BLaER1 treated with 17β-estradiol and CSF1 and Interleukin-3, amounts not matched to agents 10 nM and 100 nM (cell line): ENCODE results near the gene LTBP1.

Source experiments
- H3K27ac ChIP-seq, 11 experiments: shearing (Covaris generic); formaldehyde crosslinking; 2 replicates each; pipeline ENCODE4 v1.8.1; 2022
- H3K27me3 ChIP-seq, 11 experiments: shearing (Covaris generic); formaldehyde crosslinking; 2 replicates each; pipeline ENCODE4 v1.8.1; 2022
- H3K36me3 ChIP-seq, 11 experiments: shearing (Covaris generic); formaldehyde crosslinking; 2 replicates each; pipeline ENCODE4 v1.8.1; 2022
- H3K4me1 ChIP-seq, 10 experiments: shearing (Covaris generic); formaldehyde crosslinking; 2 replicates each; pipeline ENCODE4 v1.8.1; 2022
- H3K4me2 ChIP-seq, 11 experiments: shearing (Covaris generic); formaldehyde crosslinking; 2 replicates each; pipeline ENCODE4 v1.8.1; 2022
- H3K4me3 ChIP-seq, 10 experiments: shearing (Covaris generic); formaldehyde crosslinking; 2 replicates each; pipeline ENCODE4 v1.8.1; 2022
- H3K9ac ChIP-seq, 11 experiments: shearing (Covaris generic); formaldehyde crosslinking; 2 replicates each; pipeline ENCODE4 v1.8.1; 2022
- H3K9me3 ChIP-seq, 11 experiments: shearing (Covaris generic); formaldehyde crosslinking; replicated peaks in 1 of 11; 2 replicates each; pipeline ENCODE4 v1.8.1; 2022
- H4K20me1 ChIP-seq, 11 experiments: shearing (Covaris generic); formaldehyde crosslinking; 2 replicates each; pipeline ENCODE4 v1.8.1; 2022
- Cebpa-rat ChIP-seq, 11 experiments: shearing (Covaris generic); IDR thresholded peaks; 2 replicates each; pipeline ENCODE4 v1.8.1; 2022

The LTBP1 gene

DNA sequence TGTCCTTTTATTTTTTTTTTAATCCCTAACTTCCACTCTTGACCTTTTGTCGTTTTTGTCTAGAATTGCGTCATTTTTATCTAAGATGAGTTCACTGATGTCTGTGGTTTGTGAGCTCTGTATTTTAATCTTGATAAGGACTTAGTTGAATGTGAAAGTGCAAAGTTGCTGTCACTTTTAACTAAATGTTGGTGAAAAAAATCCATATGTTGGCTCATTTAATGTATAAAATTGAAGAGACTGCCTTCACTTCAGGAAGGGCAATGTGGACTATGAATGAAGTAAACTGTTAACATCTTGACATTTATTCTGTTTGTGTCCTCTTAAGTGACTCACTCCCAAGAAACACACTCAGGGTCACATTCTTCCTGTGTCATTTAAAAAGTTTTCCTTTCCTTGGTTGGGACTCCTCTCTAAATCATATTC, 273.1 kb downstream of the LTBP1 start:
- Histone ChIP-seq H3K27me3 (no peaks in the 10 kb centered on the region), H3K4me1 (peaks cover 0 to 9% (median 0%) of the 10 kb centered on the region in 10 experiments; a peak in 2 of 20 replicates), H3K36me3 (no peaks in the 10 kb centered on the region), H3K4me2 (0 out of 22 replicates have a peak overlapping the region, but pooled peaks of 2 of the 11 experiments have one; percentile 2 to 13), H3K4me3 (no peak overlapping the region), H3K9me3 (no peaks in the 10 kb centered on the region), H3K27ac (no peak overlapping the region), H3K9ac (no peak overlapping the region), H4K20me1 (no peaks in the 10 kb centered on the region)
- 0 out of 22 replicates have a peak, but pooled peaks of 1 of the 11 experiments have one; percentile 18 for TF ChIP-seq Cebpa-rat (IDR thresholded peaks at IDR 0.05)

DNA sequence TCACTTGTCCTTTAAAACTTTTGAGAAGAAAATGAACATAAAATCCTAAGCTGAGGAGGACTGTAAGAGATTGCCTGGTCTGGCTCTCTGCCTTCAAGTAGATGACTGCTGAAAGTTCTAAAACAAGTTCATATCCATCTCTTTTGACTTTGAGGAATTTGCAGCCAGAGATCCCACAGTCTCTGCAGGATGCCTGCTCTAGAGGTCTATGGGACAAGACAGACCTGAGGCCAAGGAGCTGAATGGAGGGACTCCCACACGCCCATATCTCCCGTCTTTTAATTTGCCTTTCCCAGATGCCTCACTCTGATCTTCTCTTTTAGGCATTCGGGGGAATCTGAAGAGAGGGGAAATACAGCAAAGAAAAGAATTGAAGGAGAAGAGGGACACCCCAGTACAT, 273.8 kb downstream of the LTBP1 start:
- Histone ChIP-seq H3K4me2 (no peak overlapping the region), H4K20me1 (no peaks in the 10 kb centered on the region), H3K27me3 (no peaks in the 10 kb centered on the region), H3K27ac (no peak overlapping the region), H3K4me3 (no peak overlapping the region), H3K4me1 (peaks cover 0 to 9% (median 0%) of the 10 kb centered on the region in 10 experiments; a peak in 2 of 20 replicates), H3K9me3 (peaks cover 0 to 5% (median 0%) of the 10 kb centered on the region in 11 experiments; a peak in 8 of 22 replicates), H3K9ac (no peak overlapping the region), H3K36me3 (no peaks in the 10 kb centered on the region)
- no peak for TF ChIP-seq Cebpa-rat (IDR thresholded peaks at IDR 0.05)

DNA sequence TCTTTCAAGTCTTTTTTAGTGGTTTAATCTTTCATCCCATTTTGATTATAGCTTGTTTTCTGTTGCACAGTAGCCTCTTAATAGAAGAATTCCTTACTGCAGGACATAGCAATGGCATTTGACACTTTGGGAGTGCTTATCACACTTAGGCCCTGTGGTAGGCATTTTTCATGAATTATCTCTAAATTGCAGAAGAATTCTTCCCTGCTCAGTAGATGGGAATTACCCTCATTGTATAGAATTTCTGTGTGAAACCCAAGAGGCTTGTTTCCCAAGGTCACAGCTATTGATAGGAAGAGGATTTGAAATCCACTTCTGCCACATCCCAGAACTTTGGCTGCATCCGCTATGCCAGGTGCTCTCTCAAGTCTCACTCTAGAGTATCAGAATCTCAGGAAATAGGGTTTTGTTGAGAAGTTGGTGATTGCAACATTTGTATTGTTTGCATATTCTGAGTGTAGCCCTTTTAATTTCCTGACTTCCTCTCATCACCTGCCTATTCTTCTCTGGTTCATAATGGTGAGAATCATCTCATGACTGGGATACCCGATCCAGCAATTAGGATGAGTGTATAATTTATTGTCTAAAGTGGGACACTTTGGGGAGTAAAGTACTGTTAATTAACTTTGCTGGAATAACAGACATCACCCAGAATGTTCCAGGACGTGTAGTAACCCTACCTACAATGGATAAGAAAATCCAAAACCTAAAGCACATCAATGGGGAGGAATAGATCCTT, 274.5 kb downstream of the LTBP1 start:
- no peak for TF ChIP-seq Cebpa-rat (IDR thresholded peaks at IDR 0.05)
- Histone ChIP-seq H4K20me1 (no peaks in the 10 kb centered on the region), H3K4me2 (no peak overlapping the region), H3K36me3 (no peaks in the 10 kb centered on the region), H3K27ac (no peak overlapping the region), H3K9ac (no peak overlapping the region), H3K27me3 (no peaks in the 10 kb centered on the region), H3K4me1 (peaks cover 0 to 9% (median 0%) of the 10 kb centered on the region in 10 experiments; a peak in 2 of 20 replicates), H3K9me3 (peaks cover 0 to 8% (median 0%) of the 10 kb centered on the region in 11 experiments; a peak in 8 of 22 replicates), H3K4me3 (no peak overlapping the region)

DNA sequence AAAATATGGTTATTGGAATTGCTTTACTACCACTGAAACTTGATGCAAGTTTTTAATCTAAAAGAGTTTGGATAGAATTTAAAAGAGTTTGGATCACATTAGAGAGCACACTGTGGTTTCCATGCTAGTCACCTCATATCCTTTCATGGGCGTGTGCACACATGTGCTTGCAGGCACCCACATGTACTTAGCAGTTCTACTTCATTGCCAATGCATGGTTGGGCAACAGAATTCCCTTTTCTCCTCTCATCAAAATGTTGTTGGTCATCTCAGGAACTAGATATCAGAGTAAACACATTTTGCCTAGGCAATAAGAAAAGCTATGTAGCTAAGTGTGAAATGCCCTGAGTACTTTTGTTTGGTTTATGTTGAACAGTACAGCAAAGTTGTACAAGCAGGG, 275.6 kb downstream of the LTBP1 start:
- Histone ChIP-seq H3K9ac (no peak overlapping the region), H3K4me1 (peaks cover 0 to 9% (median 0%) of the 10 kb centered on the region in 10 experiments; a peak in 2 of 20 replicates), H3K9me3 (peaks cover 0 to 11% (median 0%) of the 10 kb centered on the region in 11 experiments; a peak in 8 of 22 replicates), H3K4me3 (no peak overlapping the region), H3K27ac (no peak overlapping the region), H4K20me1 (no peaks in the 10 kb centered on the region), H3K4me2 (peak overlapping the region in 1 of 11 experiments; percentile 15; a peak in 1 of 22 replicates), H3K36me3 (no peaks in the 10 kb centered on the region), H3K27me3 (no peaks in the 10 kb centered on the region)
- TF ChIP-seq Cebpa-rat (IDR thresholded peaks at IDR 0.05): no peak

DNA sequence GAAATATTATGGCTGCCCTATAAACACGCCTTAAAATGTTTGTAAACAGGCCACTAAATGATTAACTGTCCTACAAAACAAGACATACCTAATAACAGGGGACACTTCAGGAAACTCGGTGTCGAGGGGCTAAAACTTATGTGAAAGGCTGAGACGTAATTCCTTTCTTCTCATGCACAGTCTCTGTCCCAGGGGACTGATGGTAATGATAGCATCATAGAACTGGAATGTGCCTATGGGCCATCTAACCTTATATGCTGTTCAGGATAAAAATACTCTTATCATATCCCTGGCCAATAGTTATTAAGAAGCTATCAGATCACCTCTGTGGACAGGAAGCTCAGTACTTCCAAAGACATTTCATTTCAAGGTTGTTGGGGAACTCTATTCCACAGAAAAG, 277.1 kb downstream of the LTBP1 start:
- H3K4me3 ChIP-seq: no peak overlapping the region
- H3K9me3 ChIP-seq: peaks cover 0 to 11% (median 0%) of the 10 kb centered on the region in 11 experiments; a peak in 8 of 22 replicates
- peaks cover 0 to 9% (median 0%) of the 10 kb centered on the region in 10 experiments; a peak in 2 of 20 replicates for H3K4me1 ChIP-seq
- H3K27me3 ChIP-seq: no peaks in the 10 kb centered on the region
- no peak for TF ChIP-seq Cebpa-rat (IDR thresholded peaks at IDR 0.05)
- no peak overlapping the region for H3K4me2 ChIP-seq
- no peak overlapping the region for H3K27ac ChIP-seq
- H3K9ac ChIP-seq: no peak overlapping the region
- H4K20me1 ChIP-seq: no peaks in the 10 kb centered on the region
- no peaks in the 10 kb centered on the region for H3K36me3 ChIP-seq

DNA sequence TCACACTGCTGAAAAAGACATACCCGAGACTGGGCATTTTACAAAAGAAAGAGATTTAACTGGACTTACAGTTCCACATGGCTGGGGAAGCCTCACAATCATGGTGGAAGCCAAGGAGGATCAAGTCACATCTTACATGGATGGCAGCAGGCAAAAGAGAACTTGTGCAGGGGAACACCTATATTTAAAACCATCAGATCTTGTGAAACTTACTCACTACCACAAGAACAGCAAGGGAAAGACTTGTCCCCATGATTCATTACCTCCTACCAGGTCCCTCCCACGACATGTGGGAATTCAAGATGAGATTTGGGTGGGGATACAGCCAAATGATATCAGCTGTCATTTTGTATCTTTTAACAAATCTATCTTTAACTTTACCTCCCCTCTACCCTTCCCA, 278.6 kb downstream of the LTBP1 start:
- Histone ChIP-seq H3K9me3 (peaks cover 0 to 11% (median 0%) of the 10 kb centered on the region in 11 experiments; a peak in 8 of 22 replicates), H3K4me3 (no peak overlapping the region), H3K4me1 (0 out of 20 replicates have a peak, but pooled peaks cover 0 to 4% (median 0%) of the 10 kb centered on the region in 10 experiments), H3K4me2 (no peak overlapping the region), H3K9ac (no peak overlapping the region), H3K27me3 (no peaks in the 10 kb centered on the region), H3K27ac (no peak overlapping the region), H4K20me1 (no peaks in the 10 kb centered on the region), H3K36me3 (no peaks in the 10 kb centered on the region)
- no peak for TF ChIP-seq Cebpa-rat (IDR thresholded peaks at IDR 0.05)

DNA sequence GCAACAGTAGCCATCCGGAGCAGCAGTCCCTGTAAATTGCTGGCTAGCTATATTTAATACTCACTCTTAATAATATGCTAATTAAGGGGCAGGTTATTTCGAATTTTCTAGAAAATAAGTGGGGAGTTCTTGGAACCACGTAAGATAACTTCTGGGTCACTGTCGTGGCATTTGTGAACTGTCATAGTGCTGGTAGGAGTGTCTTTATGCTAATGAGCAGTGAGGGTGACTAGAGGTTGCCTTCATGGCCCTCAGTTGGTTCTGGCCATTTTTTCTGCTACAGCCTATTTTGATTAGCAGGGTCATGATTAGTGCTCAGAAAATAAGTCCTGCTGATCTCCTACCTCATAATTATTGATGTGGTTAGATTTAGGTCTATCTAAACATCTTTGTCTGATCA, 279.8 kb downstream of the LTBP1 start:
- Histone ChIP-seq H3K4me1 (0 out of 20 replicates have a peak, but pooled peaks cover 0 to 4% (median 0%) of the 10 kb centered on the region in 10 experiments), H3K9ac (no peak overlapping the region), H4K20me1 (no peaks in the 10 kb centered on the region), H3K9me3 (peaks cover 0 to 11% (median 0%) of the 10 kb centered on the region in 11 experiments; a peak in 8 of 22 replicates), H3K36me3 (no peaks in the 10 kb centered on the region), H3K27me3 (no peaks in the 10 kb centered on the region), H3K27ac (no peak overlapping the region), H3K4me2 (no peak overlapping the region), H3K4me3 (no peak overlapping the region)
- no peak for TF ChIP-seq Cebpa-rat (IDR thresholded peaks at IDR 0.05)

DNA sequence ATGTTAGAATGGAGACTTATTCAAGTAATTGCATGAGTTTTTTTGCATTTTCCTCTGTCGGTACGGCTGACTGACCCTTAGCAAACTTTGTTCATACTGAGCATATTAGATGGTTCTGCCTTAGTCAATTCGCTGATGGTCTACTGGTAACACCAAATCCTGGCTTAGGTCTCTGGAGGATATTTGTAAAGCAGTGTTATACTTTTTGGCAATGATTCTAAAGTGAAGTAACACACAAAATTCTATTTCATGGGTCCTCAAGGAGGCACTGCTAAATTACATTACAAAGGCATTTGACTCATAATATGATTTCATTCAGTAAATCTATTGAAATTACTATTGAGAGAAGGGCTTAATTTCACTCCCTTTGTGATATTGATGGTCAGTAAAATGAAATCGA, 282.9 kb downstream of the LTBP1 start:
- no peaks in the 10 kb centered on the region for H4K20me1 ChIP-seq
- no peaks in the 10 kb centered on the region for H3K36me3 ChIP-seq
- H3K4me1 ChIP-seq: no peaks in the 10 kb centered on the region
- no peak for TF ChIP-seq Cebpa-rat (IDR thresholded peaks at IDR 0.05)
- no peak overlapping the region for H3K27ac ChIP-seq
- H3K9ac ChIP-seq: no peak overlapping the region
- no peak overlapping the region for H3K4me3 ChIP-seq
- peaks cover 0 to 11% (median 0%) of the 10 kb centered on the region in 11 experiments; a peak in 8 of 22 replicates for H3K9me3 ChIP-seq
- no peaks in the 10 kb centered on the region for H3K27me3 ChIP-seq
- H3K4me2 ChIP-seq: no peak overlapping the region

DNA sequence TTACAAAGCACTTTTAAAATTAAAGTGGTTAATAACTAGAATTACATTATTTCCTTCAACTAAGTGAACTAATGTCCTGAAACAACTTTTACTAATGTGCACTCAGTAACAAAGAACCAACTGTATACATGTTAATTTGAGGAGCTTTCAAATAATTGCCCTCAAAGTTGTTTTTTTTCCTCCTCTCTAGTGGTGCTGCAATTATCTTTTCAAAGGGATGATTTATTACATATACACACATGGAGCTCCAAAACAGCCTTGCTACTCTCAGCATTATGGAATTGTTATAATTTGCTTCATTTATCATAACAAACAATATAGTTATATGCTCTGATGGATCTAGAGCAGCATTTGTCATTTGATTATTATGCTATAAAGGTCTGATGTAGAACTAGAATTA, 283.4 kb downstream of the LTBP1 start:
- Histone ChIP-seq H3K4me2 (no peak overlapping the region), H3K4me3 (no peak overlapping the region), H3K9me3 (peaks cover 0 to 9% (median 0%) of the 10 kb centered on the region in 11 experiments; a peak in 8 of 22 replicates), H4K20me1 (no peaks in the 10 kb centered on the region), H3K27me3 (no peaks in the 10 kb centered on the region), H3K4me1 (no peaks in the 10 kb centered on the region), H3K36me3 (no peaks in the 10 kb centered on the region), H3K9ac (no peak overlapping the region), H3K27ac (no peak overlapping the region)
- no peak for TF ChIP-seq Cebpa-rat (IDR thresholded peaks at IDR 0.05)
